ENCODE data around the gene CEP350.
A peak's percentile ranks its signal among the peaks of the same experiment; 100 is the strongest.
"Not testable (repeated sequence)": the region's sequence is repeated elsewhere in the genome, so short reads cannot be mapped to it uniquely, and the experiment has no call there.

Gene CEP350

GRCh38 chr1:179951383-179952144, 3.0 kb upstream of the CEP350 start:
- DNase-seq = no peak

- no peak for DNase-seq
Measured at GRCh38 chr1:179952186-179952585, 2.4 kb upstream of the CEP350 start.

GRCh38 chr1:179953974-179954492, 577 bp upstream of the CEP350 start:
- DNase-seq = peak; percentile 78

- peak; percentile 53 for DNase-seq
Measured at GRCh38 chr1:179955287-179955680, 674 bp downstream of the CEP350 start.

- no peak for DNase-seq
Measured at GRCh38 chr1:179955731-179956130, 1.1 kb downstream of the CEP350 start.

GRCh38 chr1:179958359-179958758, 3.7 kb downstream of the CEP350 start:
- no peak for DNase-seq

GRCh38 chr1:179962168-179962567, 7.6 kb downstream of the CEP350 start:
- not testable (repeated sequence) for DNase-seq

GRCh38 chr1:179966551-179966950, 11.9 kb downstream of the CEP350 start:
- DNase-seq = no peak

GRCh38 chr1:179968284-179968993, 13.8 kb downstream of the CEP350 start:
- DNase-seq = no peak

GRCh38 chr1:179968994-179969919, 14.6 kb downstream of the CEP350 start:
- no peak for DNase-seq

GRCh38 chr1:179969962-179970361, 15.4 kb downstream of the CEP350 start:
- DNase-seq = no peak

- no peak for DNase-seq
Measured at GRCh38 chr1:179971563-179972496, 17.2 kb downstream of the CEP350 start.

GRCh38 chr1:179973198-179974110, 18.8 kb downstream of the CEP350 start:
- DNase-seq = no peak

GRCh38 chr1:179976970-179977651, 22.5 kb downstream of the CEP350 start:
- DNase-seq = peak; percentile 11

GRCh38 chr1:179978199-179979079, 23.8 kb downstream of the CEP350 start:
- no peak for DNase-seq

GRCh38 chr1:179984101-179984500, 29.5 kb downstream of the CEP350 start:
- DNase-seq = no peak

GRCh38 chr1:179984942-179985341, 30.3 kb downstream of the CEP350 start:
- DNase-seq = no peak

- no peak for DNase-seq
Measured at GRCh38 chr1:179990847-179991246, 36.2 kb downstream of the CEP350 start.

- no peak for DNase-seq
Measured at GRCh38 chr1:179995576-179995975, 41.0 kb downstream of the CEP350 start.

Measured in NCI-H1092 treated with DMSO at 0.1 percent for 48 hours (cell line).